Vagina (tissue), 2 donors: ENCODE data around the gene DST. TPM values are rescaled to one million over a fixed set of nuclear protein-coding genes. Genes with fewer than 3 reads are reported as not detected.

ENCODE experiments used
- DNase-seq, 2 donors: peaks; one replicate each; pipeline ENCODE4 v3.0.0-alpha.2; 2017; ENCODE audit errors: extremely low spot score in 2 of 2
- H3K27ac ChIP-seq: fragments of 200-600 bp; sonication (generic); one replicate; pipeline ENCODE4 v1.5.1; 2019
- H3K27me3 ChIP-seq: fragments of 200-600 bp; sonication (generic); one replicate; pipeline ENCODE4 v1.5.1; 2019
- H3K36me3 ChIP-seq, 2 donors: fragments of 200-600 bp; sonication (generic); one replicate each; pipeline ENCODE4 v1.5.1; 2017 to 2019
- H3K4me1 ChIP-seq: fragments of 200-600 bp; sonication (generic); one replicate; pipeline ENCODE4 v1.5.1; 2019
- H3K4me3 ChIP-seq, 2 donors: fragments of 200-600 bp; sonication (generic); 1 replicate in 1 of 2; 2 replicates in 1 of 2; pipeline ENCODE4 v1.5.1; 2016 to 2019
- H3K9me3 ChIP-seq: fragments of 200-600 bp; sonication (generic); one replicate; pipeline ENCODE4 v1.5.1; 2019
- POLR2A ChIP-seq, 2 donors: fragments of 450-650 bp; IDR thresholded peaks; one replicate each; pipeline ENCODE4 v1.6.1; 2017; ENCODE audit warnings: antibody characterized with exemption in 2 of 2, mild to moderate bottlenecking in 2 of 2, moderate library complexity in 2 of 2
- POLR2AphosphoS5 ChIP-seq, 2 donors: sonication (generic); formaldehyde crosslinking; IDR thresholded peaks; one replicate each; pipeline ENCODE4 v1.9.0; 2017; ENCODE audit warnings: antibody characterized with exemption in 2 of 2, mild to moderate bottlenecking in 2 of 2, low read depth in 1 of 2; ENCODE audit not compliant: insufficient read depth in 1 of 2
- intact Hi-C: fragments of 100-400 bp; cut with DNase I; formaldehyde crosslinking; loops from one replicate; pipeline ENCODE4 v1.15.1; 2023
- total RNA-seq: library from RNA; depleted of rRNA; stranded (reverse); fragments of >200 nt; gene quantifications from one replicate; pipeline ENCODE4 v1.2.3, GENCODE V29; 2016
- TF ChIP-seq, protein P1 (sequence below), 3 experiments: fragments of 450-650 bp in 2 of 3; fragments of 200-600 bp in 1 of 3; sonication (generic) in 1 of 3; IDR thresholded peaks; one replicate each; pipeline ENCODE4 v1.5.1; 2017 to 2019; ENCODE audit warnings: antibody characterized with exemption in 3 of 3, mild to moderate bottlenecking in 2 of 3, moderate library complexity in 2 of 3

Gene DST
- total RNA-seq, 1 donor from 2014 or later: 460 TPM

DNA sequence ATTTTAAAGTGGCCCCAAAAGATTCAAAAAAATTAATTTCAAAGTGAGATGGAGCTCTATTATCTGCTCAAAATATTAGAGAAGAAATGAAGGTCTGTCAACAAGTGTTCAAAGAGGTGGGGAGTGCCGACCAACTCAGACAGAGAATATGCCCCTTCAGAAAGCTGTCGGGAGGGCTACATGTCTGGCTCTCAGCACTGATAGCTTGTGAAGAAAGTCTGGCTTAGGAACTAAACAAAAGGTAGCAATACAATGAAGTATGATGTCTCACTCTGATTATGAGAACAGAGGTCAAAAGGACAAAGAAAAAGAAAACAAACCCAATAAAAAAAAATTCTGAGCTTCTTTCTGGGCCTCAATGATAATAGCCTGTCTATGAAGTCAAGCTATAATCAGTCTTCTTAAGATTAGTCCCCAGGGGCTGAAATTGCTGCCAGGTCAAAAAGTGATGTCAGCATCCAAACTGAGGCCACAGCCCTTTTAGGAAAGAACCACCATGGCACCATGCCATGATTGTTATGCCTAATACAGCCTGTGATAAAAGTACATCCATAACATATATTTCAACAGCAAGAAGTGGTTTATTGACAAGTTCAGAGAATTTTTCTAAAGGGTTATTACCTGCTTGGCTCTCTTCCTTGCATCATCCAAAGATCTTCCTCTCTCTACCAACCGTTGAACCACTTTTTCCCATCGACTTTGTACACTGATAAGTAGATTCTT is 150.9 kb downstream of the DST start:
- H3K4me3 ChIP-seq: no peak overlapping the region
- no peak for TF ChIP-seq POLR2A (IDR thresholded peaks at IDR 0.05)
- no peak for TF ChIP-seq POLR2AphosphoS5 (IDR thresholded peaks at IDR 0.05; ENCODE audit: insufficient read depth in 1 of 2, low read depth in 1 of 2)
- TF ChIP-seq, protein P1, sequence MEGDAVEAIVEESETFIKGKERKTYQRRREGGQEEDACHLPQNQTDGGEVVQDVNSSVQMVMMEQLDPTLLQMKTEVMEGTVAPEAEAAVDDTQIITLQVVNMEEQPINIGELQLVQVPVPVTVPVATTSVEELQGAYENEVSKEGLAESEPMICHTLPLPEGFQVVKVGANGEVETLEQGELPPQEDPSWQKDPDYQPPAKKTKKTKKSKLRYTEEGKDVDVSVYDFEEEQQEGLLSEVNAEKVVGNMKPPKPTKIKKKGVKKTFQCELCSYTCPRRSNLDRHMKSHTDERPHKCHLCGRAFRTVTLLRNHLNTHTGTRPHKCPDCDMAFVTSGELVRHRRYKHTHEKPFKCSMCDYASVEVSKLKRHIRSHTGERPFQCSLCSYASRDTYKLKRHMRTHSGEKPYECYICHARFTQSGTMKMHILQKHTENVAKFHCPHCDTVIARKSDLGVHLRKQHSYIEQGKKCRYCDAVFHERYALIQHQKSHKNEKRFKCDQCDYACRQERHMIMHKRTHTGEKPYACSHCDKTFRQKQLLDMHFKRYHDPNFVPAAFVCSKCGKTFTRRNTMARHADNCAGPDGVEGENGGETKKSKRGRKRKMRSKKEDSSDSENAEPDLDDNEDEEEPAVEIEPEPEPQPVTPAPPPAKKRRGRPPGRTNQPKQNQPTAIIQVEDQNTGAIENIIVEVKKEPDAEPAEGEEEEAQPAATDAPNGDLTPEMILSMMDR (IDR thresholded peaks at IDR 0.05): no peak
- H3K27ac ChIP-seq: peak overlapping the region; percentile 56
- no peaks in the 10 kb centered on the region for H3K9me3 ChIP-seq
- DNase-seq: no peak
- H3K4me1 ChIP-seq: peaks cover 23% of the 10 kb centered on the region
- intact Hi-C loops: no loop called here
- H3K27me3 ChIP-seq: no peaks in the 10 kb centered on the region
- peaks cover 0 to 53% of the 10 kb centered on the region in 2 donors for H3K36me3 ChIP-seq

DNA sequence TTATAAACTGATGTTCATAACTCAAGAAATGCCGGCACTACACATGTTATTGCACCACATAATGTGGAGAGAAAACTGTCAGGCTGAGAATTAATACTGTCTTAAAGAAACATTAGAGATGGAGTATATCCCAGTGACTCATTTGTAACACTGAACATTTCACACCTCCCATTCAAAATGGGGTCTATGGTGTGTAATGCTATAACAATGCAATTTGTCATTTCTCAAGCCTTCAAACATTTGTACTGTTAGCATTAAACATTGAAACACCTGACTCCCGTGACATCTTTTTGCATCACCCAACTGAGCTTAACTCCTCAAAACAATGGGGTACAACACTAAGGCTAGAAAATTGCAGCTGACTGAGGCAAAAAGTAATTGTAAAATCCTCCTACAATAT is 151.7 kb downstream of the DST start:
- TF ChIP-seq POLR2AphosphoS5 (IDR thresholded peaks at IDR 0.05; ENCODE audit: insufficient read depth in 1 of 2, low read depth in 1 of 2): no peak
- no peak for TF ChIP-seq POLR2A (IDR thresholded peaks at IDR 0.05)
- TF ChIP-seq, protein P1 (IDR thresholded peaks at IDR 0.05): no peak
- Histone ChIP-seq H3K27ac (peak overlapping the region; percentile 56), H3K27me3 (no peaks in the 10 kb centered on the region), H3K4me1 (peaks cover 23% of the 10 kb centered on the region), H3K4me3 (no peak overlapping the region), H3K36me3 (peaks cover 3 to 52% of the 10 kb centered on the region in 2 donors), H3K9me3 (no peaks in the 10 kb centered on the region)
- intact Hi-C loops: no loop called here
- DNase-seq: no peak

DNA sequence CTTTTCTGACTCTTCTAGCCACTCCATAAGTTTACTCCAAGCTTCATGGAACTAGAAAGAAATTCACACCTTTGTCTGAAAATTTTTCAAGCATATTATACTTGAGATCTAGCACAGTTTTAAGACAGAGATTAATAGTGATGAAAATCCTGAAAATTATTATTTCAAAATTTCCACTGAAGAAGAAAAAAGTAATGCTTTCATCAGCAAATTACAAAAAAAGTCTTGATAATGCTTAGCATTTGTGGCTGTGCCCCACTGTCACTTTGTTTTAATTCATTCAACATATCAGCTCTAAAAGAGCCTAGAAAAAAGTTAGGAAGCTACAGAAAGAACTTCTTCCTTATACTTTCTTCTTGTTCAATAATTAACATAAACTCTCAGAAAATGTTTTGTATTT is 153.1 kb downstream of the DST start:
- Histone ChIP-seq H3K4me1 (peaks cover 23% of the 10 kb centered on the region), H3K27ac (no peak overlapping the region), H3K9me3 (no peaks in the 10 kb centered on the region), H3K4me3 (no peak overlapping the region), H3K27me3 (no peaks in the 10 kb centered on the region), H3K36me3 (peaks cover 3 to 60% of the 10 kb centered on the region in 2 donors)
- TF ChIP-seq, protein P1 (IDR thresholded peaks at IDR 0.05): no peak
- TF ChIP-seq POLR2AphosphoS5 (IDR thresholded peaks at IDR 0.05; ENCODE audit: insufficient read depth in 1 of 2, low read depth in 1 of 2): no peak
- intact Hi-C loops: no loop called here
- no peak for DNase-seq

DNA sequence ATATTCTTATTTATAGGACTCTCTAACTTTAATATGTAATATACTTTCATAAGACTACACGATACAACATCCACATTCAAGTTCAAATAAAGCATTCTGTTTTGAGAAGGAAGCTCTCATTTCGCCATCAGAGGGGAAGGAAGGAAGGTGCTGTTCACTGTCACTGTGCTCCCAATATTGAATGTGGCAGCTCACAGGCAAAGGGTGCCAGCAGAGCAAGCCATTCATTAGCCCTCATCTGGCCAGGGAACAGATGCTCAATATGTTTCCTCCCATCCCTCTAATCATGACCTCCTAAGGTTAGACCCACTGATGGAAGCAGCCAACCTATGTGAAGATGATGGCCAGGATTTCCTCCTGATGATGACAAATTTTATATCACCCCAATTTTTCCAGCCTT is 154.4 kb downstream of the DST start:
- intact Hi-C loops: no loop called here
- TF ChIP-seq POLR2A (IDR thresholded peaks at IDR 0.05) (no peak), POLR2AphosphoS5 (IDR thresholded peaks at IDR 0.05; ENCODE audit: insufficient read depth in 1 of 2, low read depth in 1 of 2) (no peak)
- TF ChIP-seq, protein P1 (IDR thresholded peaks at IDR 0.05): no peak
- H3K4me1 ChIP-seq: peaks cover 23% of the 10 kb centered on the region
- no peak overlapping the region for H3K4me3 ChIP-seq
- H3K27ac ChIP-seq: no peak overlapping the region
- DNase-seq: no peak
- H3K9me3 ChIP-seq: no peaks in the 10 kb centered on the region
- H3K27me3 ChIP-seq: no peaks in the 10 kb centered on the region
- peaks cover 3 to 60% of the 10 kb centered on the region in 2 donors for H3K36me3 ChIP-seq

DNA sequence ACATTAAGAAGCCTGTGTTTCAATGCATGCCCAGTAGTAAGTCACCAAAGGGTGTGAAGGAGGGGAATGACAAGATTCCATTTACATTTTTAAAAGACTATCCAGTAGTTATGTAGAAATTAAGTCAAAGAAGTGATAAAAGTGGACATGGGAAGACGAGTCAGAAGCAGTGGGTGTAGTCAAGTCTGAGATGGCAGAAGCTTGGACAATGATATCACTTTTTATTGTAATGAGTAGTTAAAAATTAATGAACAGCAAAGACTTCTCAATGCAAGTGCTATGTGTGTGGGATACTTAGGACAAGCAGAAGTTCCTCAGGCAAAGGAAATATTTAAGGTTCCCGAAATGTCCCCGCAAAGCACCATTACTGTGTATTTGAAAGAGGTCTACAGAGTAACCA is 156.0 kb downstream of the DST start:
- no peaks in the 10 kb centered on the region for H3K27me3 ChIP-seq
- intact Hi-C loops: no loop called here
- peaks cover 10% of the 10 kb centered on the region for H3K4me1 ChIP-seq
- no peak for DNase-seq
- no peaks in the 10 kb centered on the region for H3K9me3 ChIP-seq
- peaks cover 3 to 55% of the 10 kb centered on the region in 2 donors for H3K36me3 ChIP-seq
- H3K4me3 ChIP-seq: no peak overlapping the region
- no peak overlapping the region for H3K27ac ChIP-seq
- no peak for TF ChIP-seq POLR2A (IDR thresholded peaks at IDR 0.05)
- no peak for TF ChIP-seq POLR2AphosphoS5 (IDR thresholded peaks at IDR 0.05; ENCODE audit: insufficient read depth in 1 of 2, low read depth in 1 of 2)
- TF ChIP-seq, protein P1 (IDR thresholded peaks at IDR 0.05): no peak
